GM06990 (cell line): ENCODE results near the gene UBLCP1.

Source experiments
- DNase-seq: peaks from one replicate; pipeline ENCODE4 v3.0.0-alpha.2; 2011; ENCODE audit not compliant: insufficient read length; ENCODE audit errors: extremely low read depth
- H3K27me3 ChIP-seq: replicated peaks from 2 replicates; pipeline ENCODE4 v1.6.0; 2011; ENCODE audit warnings: low read length; ENCODE audit not compliant: control insufficient read depth, insufficient read depth
- H3K36me3 ChIP-seq: 2 replicates; pipeline ENCODE4 v1.5.1; 2011; ENCODE audit warnings: low read length; ENCODE audit not compliant: control insufficient read depth, insufficient read depth
- H3K4me3 ChIP-seq: replicated peaks from 2 replicates; pipeline ENCODE4 v1.5.1; 2011; ENCODE audit warnings: low read depth, mild to moderate bottlenecking, control low read depth, low read length
- CTCF ChIP-seq: IDR thresholded peaks from 2 replicates; pipeline ENCODE4 v1.5.1; 2011; ENCODE audit warnings: low read length, control low read depth, mild to moderate bottlenecking, inconsistent platforms; ENCODE audit not compliant: insufficient read depth, poor library complexity, severe bottlenecking

The UBLCP1 gene

DNA sequence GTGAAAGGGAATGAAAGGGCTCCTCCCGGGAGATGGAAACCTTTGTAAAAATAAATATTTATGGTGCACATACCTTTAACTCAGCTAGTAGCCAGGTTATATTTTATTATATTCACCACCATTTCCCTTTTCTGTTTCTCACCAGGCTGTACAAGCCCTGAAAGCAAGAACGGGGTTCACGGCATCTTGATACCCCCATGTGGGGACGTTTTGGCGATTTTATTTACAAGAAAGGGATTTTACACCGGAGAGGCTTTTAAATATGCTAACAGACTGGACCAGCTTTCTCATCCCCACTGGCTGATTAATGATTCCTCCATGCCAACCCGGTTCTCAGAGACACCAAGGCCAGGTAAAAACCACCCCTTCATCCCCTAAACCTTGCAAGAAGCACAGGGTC is 48.0 kb downstream of the UBLCP1 start:
- DNase-seq, result no peak
- Histone ChIP-seq H3K4me3 (no peak overlapping the region), H3K36me3 (no peaks in the 10 kb centered on the region), H3K27me3 (no peaks in the 10 kb centered on the region; the same call in 1 of the 2 replicates)
- TF ChIP-seq CTCF, result no peak

- no peaks in the 10 kb centered on the region; the same call in 1 of the 2 replicates for H3K27me3 ChIP-seq
- no peak overlapping the region for H3K4me3 ChIP-seq
- TF ChIP-seq CTCF, result no peak
- no peaks in the 10 kb centered on the region for H3K36me3 ChIP-seq
- no peak for DNase-seq
These were observed 50.1 kb downstream of the UBLCP1 start for GRCh38 chr5:159313197-159313596.

DNA sequence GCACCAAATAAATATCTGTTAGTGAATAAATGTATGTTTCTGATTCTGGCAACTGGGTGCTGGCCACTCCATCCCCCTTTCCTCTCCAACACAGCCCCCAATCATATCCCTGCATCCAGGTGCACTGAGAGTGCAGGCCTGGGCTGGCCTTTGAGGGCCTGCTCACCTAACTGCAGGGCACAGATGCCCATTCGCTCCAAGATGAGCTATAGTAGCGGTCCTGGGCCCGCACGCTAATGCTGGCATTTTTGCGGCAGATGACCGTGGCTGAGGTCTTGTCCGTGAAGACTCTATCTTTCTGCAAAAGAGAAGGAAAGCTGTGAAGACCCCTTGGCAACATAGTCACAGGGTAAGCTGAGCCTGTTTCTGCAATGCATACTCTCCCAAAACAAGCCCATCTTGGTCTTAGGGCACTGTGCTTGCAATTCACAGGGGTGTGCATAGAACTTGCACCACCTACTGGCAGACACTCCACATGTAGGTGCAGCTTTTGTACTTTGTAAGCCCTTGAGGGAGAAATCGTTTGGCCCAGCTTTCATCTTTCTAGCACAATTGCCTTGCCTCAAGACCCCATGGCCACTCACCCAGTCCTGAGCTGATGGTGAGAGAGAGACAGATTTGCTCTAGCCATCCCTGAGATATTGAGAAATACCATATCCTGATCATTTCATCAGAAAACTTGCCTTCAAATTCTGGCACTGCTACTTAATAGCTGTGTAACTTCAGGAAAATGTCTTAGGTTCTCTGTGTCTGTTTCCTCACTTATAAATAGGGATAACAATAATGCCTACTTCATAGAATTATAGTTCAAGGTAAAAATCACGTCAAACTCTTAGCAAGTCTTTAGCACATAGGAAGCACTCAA is 53.7 kb downstream of the UBLCP1 start:
- DNase-seq, result no peak
- Histone ChIP-seq H3K36me3 (no peaks in the 10 kb centered on the region), H3K27me3 (no peaks in the 10 kb centered on the region; the same call in 1 of the 2 replicates), H3K4me3 (no peak overlapping the region)
- peak; percentile 84 for TF ChIP-seq CTCF

GRCh38 chr5:159317849-159318248 is 54.8 kb downstream of the UBLCP1 start:
- no peak for TF ChIP-seq CTCF
- Histone ChIP-seq H3K36me3 (no peaks in the 10 kb centered on the region), H3K27me3 (no peaks in the 10 kb centered on the region; the same call in 1 of the 2 replicates), H3K4me3 (no peak overlapping the region)
- DNase-seq, result no peak

- Histone ChIP-seq H3K27me3 (no peaks in the 10 kb centered on the region; the same call in 1 of the 2 replicates), H3K4me3 (no peak overlapping the region), H3K36me3 (no peaks in the 10 kb centered on the region)
- DNase-seq, result no peak
- no peak for TF ChIP-seq CTCF
These were observed 55.4 kb downstream of the UBLCP1 start for GRCh38 chr5:159318448-159318847.

DNA sequence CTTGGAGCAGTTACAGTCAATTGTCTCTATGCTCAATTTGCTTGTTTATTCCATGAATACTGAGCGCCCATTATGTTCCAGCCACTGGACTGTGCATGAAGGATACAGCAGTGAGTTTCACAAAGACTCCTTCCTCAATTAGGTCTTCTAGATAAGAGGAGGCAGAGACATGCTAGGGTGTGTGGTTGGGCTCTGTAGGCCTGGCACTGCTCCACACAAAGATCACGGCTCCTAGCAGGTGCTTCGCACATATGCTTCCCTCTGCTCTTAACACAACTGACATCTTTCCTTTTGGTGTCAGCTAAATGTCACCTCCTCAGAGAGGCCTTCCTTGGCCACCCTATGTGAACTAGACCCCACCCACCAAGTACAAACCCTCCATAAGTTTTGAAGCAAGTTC is 56.3 kb downstream of the UBLCP1 start:
- no peak for DNase-seq
- no peaks in the 10 kb centered on the region for H3K27me3 ChIP-seq
- no peak overlapping the region for H3K4me3 ChIP-seq
- H3K36me3 ChIP-seq, result no peaks in the 10 kb centered on the region
- no peak for TF ChIP-seq CTCF
